ENCODE results near the gene REEP6.

REEP6 gene

GRCh38 chr19:1466018-1466460, 24.9 kb upstream of the REEP6 start:
- no peaks in the 10 kb centered on the region for H3K9me3 ChIP-seq (replicated peaks; ENCODE audit: insufficient read depth, low read length)
- 0 out of 2 replicates have a peak, but pooled peaks cover under 1% of the 10 kb centered on the region for H3F3A ChIP-seq (ENCODE audit: insufficient read depth, low read length)
- no peak overlapping the region for H2AFZ ChIP-seq (ENCODE audit: low read length)
- H3K27ac ChIP-seq (ENCODE audit: low read length), result no peak overlapping the region
- no peak overlapping the region for H3K9ac ChIP-seq (ENCODE audit: low read length)
- H4K20me1 ChIP-seq (ENCODE audit: insufficient read depth, low read length), result peaks cover 2% of the 10 kb centered on the region; the same call in 1 of the 2 replicates
- no peaks in the 10 kb centered on the region for H3K36me3 ChIP-seq (replicated peaks; ENCODE audit: insufficient read depth, low read length)
- H3K79me2 ChIP-seq (ENCODE audit: low read length), result no peaks in the 10 kb centered on the region
- no peaks in the 10 kb centered on the region for H3K9me2 ChIP-seq (replicated peaks; ENCODE audit: insufficient read depth, low read length)
- no peak overlapping the region for H3K4me3 ChIP-seq (ENCODE audit: low read length)
- H3K27me3 ChIP-seq (replicated peaks; ENCODE audit: insufficient read depth, low read length), result peaks cover 28% of the 10 kb centered on the region
- no peak for TF ChIP-seq EZH2phosphoT487 (IDR thresholded peaks at IDR 0.05; ENCODE audit: low read length)
- no peak for TF ChIP-seq EZH2 (optimal IDR thresholded peaks at IDR 0.05; ENCODE audit: low read depth, low read length)
- no peak for TF ChIP-seq CTCF (IDR thresholded peaks at IDR 0.05; ENCODE audit: low read length)
- no peak for DNase-seq
- H3K4me1 ChIP-seq (ENCODE audit: low read length), result peaks cover 12% of the 10 kb centered on the region; the same call in 1 of the 2 replicates
- H3K4me2 ChIP-seq (ENCODE audit: low read depth, low read length), result no peak overlapping the region

- no peak for TF ChIP-seq CTCF (IDR thresholded peaks at IDR 0.05; ENCODE audit: low read length)
- no peak for TF ChIP-seq EZH2 (optimal IDR thresholded peaks at IDR 0.05; ENCODE audit: low read depth, low read length)
- TF ChIP-seq EZH2phosphoT487 (IDR thresholded peaks at IDR 0.05; ENCODE audit: low read length), result no peak
- Histone ChIP-seq H3K27me3 (replicated peaks; ENCODE audit: insufficient read depth, low read length) (peaks cover 34% of the 10 kb centered on the region), H4K20me1 (ENCODE audit: insufficient read depth, low read length) (peaks cover 8% of the 10 kb centered on the region), H3K9me3 (replicated peaks; ENCODE audit: insufficient read depth, low read length) (no peaks in the 10 kb centered on the region), H3F3A (ENCODE audit: insufficient read depth, low read length) (peaks cover 6% of the 10 kb centered on the region; the same call in 1 of the 2 replicates), H3K79me2 (ENCODE audit: low read length) (no peaks in the 10 kb centered on the region), H3K9me2 (replicated peaks; ENCODE audit: insufficient read depth, low read length) (no peaks in the 10 kb centered on the region), H3K27ac (ENCODE audit: low read length) (no peak overlapping the region), H3K9ac (ENCODE audit: low read length) (no peak overlapping the region), H3K4me2 (ENCODE audit: low read depth, low read length) (no peak overlapping the region), H2AFZ (ENCODE audit: low read length) (no peak overlapping the region), H3K4me3 (ENCODE audit: low read length) (no peak overlapping the region), H3K4me1 (ENCODE audit: low read length) (peaks cover 14% of the 10 kb centered on the region; the same call in 1 of the 2 replicates), H3K36me3 (replicated peaks; ENCODE audit: insufficient read depth, low read length) (no peaks in the 10 kb centered on the region)
- DNase-seq, result no peak
These were observed 24.3 kb upstream of the REEP6 start for GRCh38 chr19:1466461-1467214.

- H3K4me3 ChIP-seq (ENCODE audit: low read length), result no peak overlapping the region
- H4K20me1 ChIP-seq (ENCODE audit: insufficient read depth, low read length), result peaks cover 13% of the 10 kb centered on the region
- H3K27ac ChIP-seq (ENCODE audit: low read length), result no peak overlapping the region
- no peak overlapping the region for H3K9ac ChIP-seq (ENCODE audit: low read length)
- DNase-seq, result no peak
- TF ChIP-seq EZH2 (optimal IDR thresholded peaks at IDR 0.05; ENCODE audit: low read depth, low read length) (no peak), EZH2phosphoT487 (IDR thresholded peaks at IDR 0.05; ENCODE audit: low read length) (no peak), CTCF (IDR thresholded peaks at IDR 0.05; ENCODE audit: low read length) (no peak)
- H3K79me2 ChIP-seq (ENCODE audit: low read length), result no peaks in the 10 kb centered on the region
- H3K27me3 ChIP-seq (replicated peaks; ENCODE audit: insufficient read depth, low read length), result peaks cover 39% of the 10 kb centered on the region
- H3K4me1 ChIP-seq (ENCODE audit: low read length), result peaks cover 14% of the 10 kb centered on the region; the same call in 1 of the 2 replicates
- no peaks in the 10 kb centered on the region for H3K9me3 ChIP-seq (replicated peaks; ENCODE audit: insufficient read depth, low read length)
- no peaks in the 10 kb centered on the region for H3K36me3 ChIP-seq (replicated peaks; ENCODE audit: insufficient read depth, low read length)
- no peak overlapping the region for H3K4me2 ChIP-seq (ENCODE audit: low read depth, low read length)
- H3F3A ChIP-seq (ENCODE audit: insufficient read depth, low read length), result peaks cover 9% of the 10 kb centered on the region; the same call in 1 of the 2 replicates
- no peak overlapping the region for H2AFZ ChIP-seq (ENCODE audit: low read length)
- H3K9me2 ChIP-seq (replicated peaks; ENCODE audit: insufficient read depth, low read length), result no peaks in the 10 kb centered on the region
These were observed 23.8 kb upstream of the REEP6 start for GRCh38 chr19:1467215-1467489.

All from MM.1S (cell line).